ENCODE results near the gene NT5C3A.
"Not testable (repeated sequence)": the region's sequence is repeated elsewhere in the genome, so short reads cannot be mapped to it uniquely, and the experiment has no call there.

DNA sequence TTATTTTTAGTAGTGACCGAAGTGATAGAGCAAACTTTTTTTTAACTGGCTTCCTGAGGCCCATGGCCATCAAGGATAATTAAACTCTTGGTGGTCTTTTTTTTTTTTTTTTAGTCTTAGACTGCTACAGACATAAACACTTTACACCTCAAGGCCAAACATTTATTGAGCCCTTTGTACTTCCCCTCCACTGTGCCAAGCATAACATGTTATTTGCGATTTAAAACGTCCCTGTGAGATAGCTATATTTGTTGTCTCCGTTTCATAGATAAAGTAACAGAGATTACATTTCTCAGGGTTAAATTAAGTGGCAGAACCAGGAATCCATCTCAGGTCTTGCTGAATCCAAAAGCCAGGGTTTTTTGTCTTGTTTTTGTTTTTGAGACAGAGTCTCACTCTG is 63.2 kb downstream of the NT5C3A start:
- not testable (repeated sequence) for TF ChIP-seq EZH2phosphoT487 (IDR thresholded peaks at IDR 0.05; ENCODE audit: insufficient read depth, low read depth); EZH2 (IDR thresholded peaks at IDR 0.05; ENCODE audit: insufficient read depth, poor library complexity, severe bottlenecking)
